Neuronal stem cell (in vitro differentiated cells): ENCODE measurements around the gene HPCAL1.

Source experiments
- DNase-seq: peaks from one replicate; pipeline ENCODE4 v3.0.0-alpha.2; 2013; ENCODE audit warnings: low spot score
- H2AFZ ChIP-seq: one replicate; pipeline ENCODE4 v1.6.1; 2013; ENCODE audit warnings: mild to moderate bottlenecking, low read length, inconsistent platforms
- H2AK5ac ChIP-seq: 2 replicates; pipeline ENCODE4 v1.6.1; 2013; ENCODE audit warnings: low read depth, mild to moderate bottlenecking, inconsistent platforms, low read length, moderate library complexity, mixed read lengths
- H2BK120ac ChIP-seq: 2 replicates; pipeline ENCODE4 v1.6.1; 2013; ENCODE audit warnings: low read depth, mild to moderate bottlenecking, inconsistent platforms, low read length, moderate library complexity, mixed read lengths
- H2BK12ac ChIP-seq: one replicate; pipeline ENCODE4 v1.6.1; 2013; ENCODE audit warnings: low read length, inconsistent platforms
- H2BK15ac ChIP-seq: 2 replicates; pipeline ENCODE4 v1.6.1; 2013; ENCODE audit warnings: mild to moderate bottlenecking, low read length, inconsistent platforms, mixed read lengths
- H2BK5ac ChIP-seq: one replicate; pipeline ENCODE4 v1.6.1; 2013; ENCODE audit warnings: inconsistent platforms, mild to moderate bottlenecking, low read length, moderate library complexity
- H3K14ac ChIP-seq: one replicate; pipeline ENCODE4 v1.6.1; 2013; ENCODE audit warnings: low read length, inconsistent platforms
- H3K18ac ChIP-seq: 2 replicates; pipeline ENCODE4 v1.6.1; 2013; ENCODE audit warnings: low read length, inconsistent platforms
- H3K23ac ChIP-seq: 2 replicates; pipeline ENCODE4 v1.6.1; 2013; ENCODE audit warnings: low read depth, mild to moderate bottlenecking, mixed read lengths, low read length, inconsistent platforms; ENCODE audit not compliant: poor library complexity
- H3K27ac ChIP-seq: replicated peaks from 3 replicates; pipeline ENCODE4 v1.5.1; 2013; ENCODE audit warnings: low read length, inconsistent platforms
- H3K27me3 ChIP-seq, 3 experiments: 2 replicates each; pipeline ENCODE4 v1.6.1; 2013; ENCODE audit warnings: low read length in 3 of 3, mild to moderate bottlenecking in 2 of 3, inconsistent platforms in 1 of 3, low read depth in 1 of 3, mixed read lengths in 1 of 3, moderate library complexity in 1 of 3; ENCODE audit not compliant: control insufficient read depth in 3 of 3, insufficient read depth in 3 of 3
- H3K36me3 ChIP-seq, 2 donors: replicated peaks in 1 of 2; 2 replicates each; pipeline ENCODE4 v1.6.1; 2013; ENCODE audit warnings: low read length in 2 of 2; ENCODE audit not compliant: control insufficient read depth in 2 of 2, insufficient read depth in 2 of 2
- H3K4ac ChIP-seq: 2 replicates; pipeline ENCODE4 v1.6.1; 2013; ENCODE audit warnings: inconsistent platforms, mild to moderate bottlenecking, low read length, moderate library complexity
- H3K4me1 ChIP-seq, 2 donors: 1 replicate in 1 of 2; 2 replicates in 1 of 2; pipeline ENCODE4 v1.6.1; 2013; ENCODE audit warnings: low read length in 2 of 2, low read depth in 1 of 2; ENCODE audit not compliant: control insufficient read depth in 2 of 2, insufficient read depth in 1 of 2
- H3K4me2 ChIP-seq: one replicate; pipeline ENCODE4 v1.6.1; 2013; ENCODE audit warnings: mild to moderate bottlenecking, low read length, inconsistent platforms; ENCODE audit not compliant: insufficient read depth, poor library complexity, severe bottlenecking
- H3K4me3 ChIP-seq, 2 donors: 2 replicates each; pipeline ENCODE4 v1.5.1; 2013; ENCODE audit warnings: low read length in 2 of 2, mild to moderate bottlenecking in 2 of 2, inconsistent platforms in 1 of 2, moderate library complexity in 1 of 2
- H3K79me1 ChIP-seq: one replicate; pipeline ENCODE4 v1.6.1; 2013; ENCODE audit warnings: low read depth, mild to moderate bottlenecking, inconsistent platforms, low read length, moderate library complexity
- H3K9ac ChIP-seq: one replicate; pipeline ENCODE4 v1.6.1; 2013; ENCODE audit warnings: mild to moderate bottlenecking, low read depth, low read length, inconsistent platforms; ENCODE audit not compliant: poor library complexity
- H3K9me3 ChIP-seq, 2 donors: replicated peaks in 1 of 2; 2 replicates each; pipeline versions ENCODE3 to v1.6.1; 2013; ENCODE audit warnings: low read length in 2 of 2, mild to moderate bottlenecking in 2 of 2, inconsistent platforms in 1 of 2, low read depth in 1 of 2, mixed read lengths in 1 of 2, moderate library complexity in 1 of 2; ENCODE audit not compliant: control insufficient read depth in 2 of 2, insufficient read depth in 1 of 2
- H4K8ac ChIP-seq: one replicate; pipeline ENCODE4 v1.6.1; 2013; ENCODE audit warnings: low read depth, mild to moderate bottlenecking, inconsistent platforms, low read length, moderate library complexity
- H4K91ac ChIP-seq: one replicate; pipeline ENCODE4 v1.6.1; 2013; ENCODE audit warnings: low read length, low read depth, mild to moderate bottlenecking, inconsistent platforms; ENCODE audit not compliant: poor library complexity
- WGBS, 2 donors: extraction: QIAGEN DNeasy Blood & Tissue Kit; methylation state at CpG; one replicate each; pipeline ENCODE4 v1.1.7; 2013; ENCODE audit warnings: missing lambda C conversion rate in 2 of 2, mixed read lengths in 1 of 2; ENCODE audit not compliant: insufficient read length in 2 of 2, insufficient replicate concordance in 1 of 2; ENCODE audit errors: extremely low coverage in 2 of 2; 5-methylcytosine and 5-hydroxymethylcytosine counted together

Gene HPCAL1

DNA sequence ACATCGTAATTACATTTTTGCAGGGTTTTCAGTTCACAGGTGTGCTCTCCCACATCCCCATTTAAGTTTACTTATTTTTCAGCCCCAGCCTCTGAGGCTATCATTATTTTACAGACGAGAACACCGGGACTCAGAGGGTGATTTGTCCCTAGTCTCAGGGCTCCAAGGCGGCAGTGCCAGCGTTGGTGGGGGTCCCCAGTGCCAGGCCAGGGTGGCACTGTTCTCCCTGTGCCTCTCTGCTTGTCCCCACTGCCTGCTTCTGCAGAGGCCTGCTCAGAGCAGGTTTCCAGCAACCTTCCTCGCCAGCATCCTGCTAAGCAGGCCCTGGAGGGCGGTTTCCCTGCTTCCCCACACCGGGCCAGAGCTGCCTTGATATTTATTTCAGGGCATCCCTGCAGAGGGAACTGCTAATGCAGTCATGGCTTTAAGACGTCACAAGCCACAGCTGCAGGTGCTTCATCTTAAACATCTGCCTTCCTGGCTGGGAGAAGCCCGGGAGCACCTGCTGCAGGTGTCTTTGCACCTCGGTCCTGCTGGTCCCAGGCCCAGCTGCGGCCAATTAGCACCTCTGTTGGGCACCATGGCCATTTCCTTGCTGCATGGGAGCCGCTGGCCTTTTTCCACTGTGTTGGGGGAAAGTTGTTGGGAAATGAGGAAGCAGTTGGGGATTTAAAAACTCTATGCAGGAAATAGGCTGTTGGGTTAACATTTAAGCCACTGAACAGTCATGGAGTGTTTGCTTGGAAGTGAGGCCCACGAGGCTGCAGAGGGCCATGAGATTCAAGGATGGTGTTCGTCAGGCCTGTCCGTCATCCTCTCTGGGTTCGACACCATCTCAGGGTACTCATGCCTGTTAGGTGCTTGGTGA lies 22.8 kb downstream of the HPCAL1 start:
- H3K36me3 ChIP-seq = no peaks in the 10 kb centered on the region
- H3K27ac ChIP-seq = no peak overlapping the region
- peak overlapping the region; percentile 41 for H2BK15ac ChIP-seq
- peaks cover 13 to 23% of the 10 kb centered on the region in 2 donors for H3K4me1 ChIP-seq
- H2AFZ ChIP-seq = no peak overlapping the region
- no peaks in the 10 kb centered on the region for H3K27me3 ChIP-seq
- no CpG with 5 or more reads among the region's 17 CpGs for WGBS, 2 donors
- no peak overlapping the region for H3K4me3 ChIP-seq
- no peak overlapping the region for H3K9ac ChIP-seq
- no peak overlapping the region for H3K23ac ChIP-seq
- H2AK5ac ChIP-seq = peak overlapping the region; percentile 67
- H3K79me1 ChIP-seq = no peaks in the 10 kb centered on the region
- H3K4ac ChIP-seq = no peak overlapping the region
- peak overlapping the region; percentile 95 for H3K14ac ChIP-seq
- H3K4me2 ChIP-seq = no peak overlapping the region
- peak overlapping the region; percentile 41 for H3K18ac ChIP-seq
- no peak overlapping the region for H4K8ac ChIP-seq
- no peak overlapping the region for H4K91ac ChIP-seq
- H2BK12ac ChIP-seq = peak overlapping the region; percentile 67
- H2BK5ac ChIP-seq = no peak overlapping the region
- H3K9me3 ChIP-seq = peaks cover 7 to 25% of the 10 kb centered on the region in 2 donors
- no peak for DNase-seq
- H2BK120ac ChIP-seq = no peak overlapping the region

GRCh38 chr2:10326151-10326616 lies 23.5 kb downstream of the HPCAL1 start:
- H3K4ac ChIP-seq = no peak overlapping the region
- H2AFZ ChIP-seq = no peak overlapping the region
- H3K4me2 ChIP-seq = no peak overlapping the region
- peaks cover 17 to 29% of the 10 kb centered on the region in 2 donors for H3K4me1 ChIP-seq
- H4K91ac ChIP-seq = peak overlapping the region; percentile 7
- H4K8ac ChIP-seq = no peak overlapping the region
- peak overlapping the region; percentile 72 for H3K18ac ChIP-seq
- H2BK12ac ChIP-seq = no peak overlapping the region
- peaks cover 7 to 20% of the 10 kb centered on the region in 2 donors for H3K9me3 ChIP-seq
- H2BK5ac ChIP-seq = peak overlapping the region; percentile 0
- H2AK5ac ChIP-seq = peak overlapping the region; percentile 65
- no peaks in the 10 kb centered on the region for H3K79me1 ChIP-seq
- no peaks in the 10 kb centered on the region for H3K36me3 ChIP-seq
- peak overlapping the region; percentile 52 for H3K23ac ChIP-seq
- peak overlapping the region; percentile 28 for H2BK15ac ChIP-seq
- no peaks in the 10 kb centered on the region for H3K27me3 ChIP-seq
- no peak for DNase-seq
- no CpG with 5 or more reads among the region's 7 CpGs for WGBS, 2 donors
- no peak overlapping the region for H3K4me3 ChIP-seq
- H3K9ac ChIP-seq = no peak overlapping the region
- H3K14ac ChIP-seq = peak overlapping the region; percentile 47
- no peak overlapping the region for H3K27ac ChIP-seq
- H2BK120ac ChIP-seq = peak overlapping the region; percentile 29

DNA sequence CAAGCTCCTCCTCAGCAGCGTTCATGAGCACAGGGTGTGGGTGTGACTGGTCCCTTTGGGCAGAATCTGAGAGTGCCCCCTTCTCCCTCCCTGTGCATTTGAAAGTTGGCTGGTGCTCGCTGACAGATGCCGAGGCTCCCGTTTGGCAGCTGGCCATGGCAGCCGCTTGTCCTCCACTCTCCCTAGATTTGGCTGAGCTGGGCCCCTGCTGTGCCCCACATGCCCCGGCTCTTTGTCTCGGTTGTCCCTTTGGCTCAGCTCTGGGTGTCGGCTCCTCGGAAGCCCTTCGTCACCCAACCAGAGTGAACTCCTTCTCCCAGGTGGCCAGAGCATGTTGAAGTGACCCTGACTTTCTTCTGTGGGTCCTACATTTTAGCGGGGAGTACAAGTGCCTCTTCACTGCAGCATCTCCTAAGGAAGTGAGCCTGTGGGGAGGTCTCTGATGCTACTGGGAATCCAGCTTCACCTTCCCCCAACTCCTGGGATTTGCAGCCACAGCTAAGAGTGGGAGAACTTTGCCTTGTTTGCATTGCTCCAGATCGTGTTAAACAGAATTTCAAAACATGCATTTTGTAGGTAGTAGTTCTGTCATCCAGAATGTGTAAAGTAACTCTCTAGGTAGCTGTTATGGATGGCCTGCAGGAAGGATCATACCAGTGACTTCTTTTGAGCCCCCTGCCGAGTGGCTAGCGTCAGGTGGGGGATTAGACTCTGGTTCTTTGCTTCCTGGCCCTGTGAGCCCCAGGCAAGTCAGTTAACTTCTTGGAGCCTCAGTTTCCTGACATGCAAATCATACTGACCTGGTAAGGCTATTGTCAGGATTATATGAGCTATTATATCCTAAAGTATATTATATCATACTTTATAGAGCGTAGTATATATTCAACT lies 24.2 kb downstream of the HPCAL1 start:
- Histone ChIP-seq H4K91ac (no peak overlapping the region), H3K4me1 (peaks cover 24 to 36% of the 10 kb centered on the region in 2 donors), H2BK120ac (peak overlapping the region; percentile 29), H2AK5ac (peak overlapping the region; percentile 65), H3K4me3 (no peak overlapping the region), H3K18ac (peak overlapping the region; percentile 72), H3K23ac (no peak overlapping the region), H2BK15ac (peak overlapping the region; percentile 28), H2BK12ac (peak overlapping the region; percentile 91), H3K36me3 (no peaks in the 10 kb centered on the region), H2BK5ac (no peak overlapping the region), H3K4ac (no peak overlapping the region), H3K4me2 (no peak overlapping the region), H3K14ac (no peak overlapping the region), H3K9me3 (peaks cover 7 to 18% of the 10 kb centered on the region in 2 donors), H3K27me3 (no peaks in the 10 kb centered on the region), H4K8ac (no peak overlapping the region), H3K79me1 (no peaks in the 10 kb centered on the region), H3K9ac (no peak overlapping the region), H2AFZ (no peak overlapping the region), H3K27ac (no peak overlapping the region)
- DNase-seq = no peak
- no CpG with 5 or more reads among the region's 15 CpGs for WGBS, 2 donors
